Effector memory CD4-positive, alpha-beta T cell (primary cell): ENCODE data around the gene RASGRF1.
"Not testable (repeated sequence)": the region's sequence is repeated elsewhere in the genome, so short reads cannot be mapped to it uniquely, and the experiment has no call there.

Experiments
- DNase-seq, 3 donors: peaks; one replicate each; pipeline ENCODE4 v3.0.0-alpha.2; 2020
- H3K27ac ChIP-seq: 2 replicates; pipeline ENCODE4 v1.7.0; 2013; ENCODE audit warnings: mild to moderate bottlenecking, low read length, moderate library complexity; ENCODE audit not compliant: insufficient read depth, poor library complexity, severe bottlenecking
- H3K27me3 ChIP-seq: replicated peaks from 2 replicates; pipeline ENCODE4 v1.7.0; 2013; ENCODE audit warnings: mild to moderate bottlenecking, low read length; ENCODE audit not compliant: insufficient read depth, control insufficient read depth, poor library complexity, severe bottlenecking
- H3K36me3 ChIP-seq: 2 replicates; pipeline ENCODE4 v1.7.0; 2013; ENCODE audit warnings: mild to moderate bottlenecking, low read length, moderate library complexity; ENCODE audit not compliant: control insufficient read depth, insufficient read depth
- H3K4me1 ChIP-seq: 2 replicates; pipeline ENCODE4 v1.7.0; 2013; ENCODE audit warnings: low read length, mild to moderate bottlenecking; ENCODE audit not compliant: control insufficient read depth, insufficient read depth, poor library complexity, severe bottlenecking
- H3K4me3 ChIP-seq: 2 replicates; pipeline ENCODE4 v1.7.0; 2013; ENCODE audit warnings: low read length, low read depth, mild to moderate bottlenecking; ENCODE audit not compliant: insufficient read depth, poor library complexity, severe bottlenecking
- H3K9me3 ChIP-seq: 2 replicates; pipeline ENCODE4 v1.7.0; 2013; ENCODE audit warnings: mild to moderate bottlenecking, low read length, moderate library complexity; ENCODE audit not compliant: control insufficient read depth

RASGRF1 gene

DNA sequence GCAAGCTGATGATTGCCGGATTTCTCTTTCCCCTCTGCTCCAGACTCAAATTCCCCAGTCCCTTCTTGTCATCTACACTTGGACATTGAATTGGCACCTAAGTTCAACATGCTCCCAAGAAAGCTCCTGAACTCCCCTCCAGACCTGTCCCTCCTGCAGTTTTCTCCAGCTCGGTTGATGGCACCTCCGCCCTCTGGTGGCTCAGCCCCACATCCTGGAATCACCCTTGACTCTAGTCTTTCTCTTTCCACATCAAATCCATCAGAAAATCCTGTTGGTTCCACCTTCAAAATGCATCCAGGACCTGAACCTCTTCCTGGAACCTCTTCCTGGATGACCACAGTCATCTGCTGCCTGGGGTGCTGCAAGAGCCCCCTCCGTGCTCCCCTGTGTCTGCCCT lies 60.1 kb downstream of the RASGRF1 start:
- Histone ChIP-seq H3K4me3 (no peak overlapping the region), H3K27ac (no peak overlapping the region), H3K4me1 (no peaks in the 10 kb centered on the region), H3K36me3 (no peaks in the 10 kb centered on the region), H3K9me3 (no peaks in the 10 kb centered on the region), H3K27me3 (no peaks in the 10 kb centered on the region)
- DNase-seq = no peak

- Histone ChIP-seq H3K36me3 (no peaks in the 10 kb centered on the region), H3K27me3 (no peaks in the 10 kb centered on the region), H3K27ac (no peak overlapping the region), H3K4me3 (no peak overlapping the region), H3K9me3 (no peaks in the 10 kb centered on the region), H3K4me1 (no peaks in the 10 kb centered on the region)
- DNase-seq = no peak
Measured at GRCh38 chr15:79028411-79028964, 62.1 kb downstream of the RASGRF1 start.

GRCh38 chr15:79027532-79028410 lies 62.8 kb downstream of the RASGRF1 start:
- H3K27me3 ChIP-seq = no peaks in the 10 kb centered on the region
- no peak overlapping the region for H3K4me3 ChIP-seq
- no peaks in the 10 kb centered on the region for H3K4me1 ChIP-seq
- H3K9me3 ChIP-seq = no peaks in the 10 kb centered on the region
- H3K36me3 ChIP-seq = no peaks in the 10 kb centered on the region
- H3K27ac ChIP-seq = no peak overlapping the region
- DNase-seq = no peak

GRCh38 chr15:79025802-79026201 lies 64.8 kb downstream of the RASGRF1 start:
- Histone ChIP-seq H3K36me3 (no peaks in the 10 kb centered on the region), H3K27me3 (no peaks in the 10 kb centered on the region), H3K4me1 (no peaks in the 10 kb centered on the region), H3K9me3 (no peaks in the 10 kb centered on the region), H3K4me3 (no peak overlapping the region), H3K27ac (no peak overlapping the region)
- no peak for DNase-seq

DNA sequence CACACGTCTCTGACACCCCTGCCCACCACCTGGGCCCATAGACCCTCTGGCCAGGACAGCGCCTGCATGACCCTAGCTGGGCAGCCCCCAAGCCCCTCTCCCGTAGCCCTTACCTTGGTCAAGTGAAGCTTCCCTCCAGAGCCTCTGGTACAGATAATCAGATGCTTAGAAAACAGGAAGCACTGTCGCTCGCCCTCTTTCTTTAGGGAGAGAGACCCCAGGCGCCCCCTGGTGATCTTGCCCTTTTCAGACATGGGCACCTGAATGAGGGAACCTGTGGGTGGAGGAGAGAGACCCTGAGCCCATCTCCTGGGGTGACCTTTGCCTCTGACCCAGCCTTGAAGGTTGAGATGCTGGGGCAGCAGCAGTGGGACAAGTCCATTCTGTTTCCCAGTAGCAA lies 65.4 kb downstream of the RASGRF1 start:
- Histone ChIP-seq H3K4me1 (no peaks in the 10 kb centered on the region), H3K4me3 (no peak overlapping the region), H3K27me3 (no peaks in the 10 kb centered on the region), H3K36me3 (no peaks in the 10 kb centered on the region), H3K27ac (no peak overlapping the region), H3K9me3 (no peaks in the 10 kb centered on the region)
- no peak for DNase-seq

DNA sequence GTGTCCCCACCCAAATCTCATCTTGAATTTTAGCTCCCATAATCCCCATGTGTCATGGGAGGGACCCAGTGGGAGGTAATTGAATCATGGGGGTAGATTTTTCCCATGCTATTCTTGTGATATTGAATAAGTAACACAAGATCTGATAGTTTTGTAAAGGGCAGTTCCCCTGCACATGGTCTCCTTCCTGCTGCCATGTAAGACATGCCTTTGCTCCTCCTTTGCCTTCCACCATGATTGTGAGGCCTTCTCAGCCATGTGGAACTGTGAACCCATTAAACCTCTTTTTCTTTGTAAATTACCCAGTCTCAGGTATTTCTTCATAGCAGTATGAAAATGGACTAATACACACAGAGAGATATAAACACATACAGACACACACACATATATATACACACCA lies 66.1 kb downstream of the RASGRF1 start:
- not testable (repeated sequence) for DNase-seq, H3K27me3 ChIP-seq, H3K4me1 ChIP-seq, H3K4me3 ChIP-seq, H3K36me3 ChIP-seq, H3K9me3 ChIP-seq, H3K27ac ChIP-seq

- no peaks in the 10 kb centered on the region for H3K4me1 ChIP-seq
- H3K4me3 ChIP-seq = no peak overlapping the region
- no peaks in the 10 kb centered on the region for H3K36me3 ChIP-seq
- no peaks in the 10 kb centered on the region for H3K9me3 ChIP-seq
- no peak overlapping the region for H3K27ac ChIP-seq
- no peaks in the 10 kb centered on the region for H3K27me3 ChIP-seq
- no peak for DNase-seq
Measured at GRCh38 chr15:79023918-79024317, 66.7 kb downstream of the RASGRF1 start.

GRCh38 chr15:79023546-79023890 lies 67.1 kb downstream of the RASGRF1 start:
- Histone ChIP-seq H3K27me3 (no peaks in the 10 kb centered on the region), H3K36me3 (no peaks in the 10 kb centered on the region), H3K4me1 (no peaks in the 10 kb centered on the region), H3K4me3 (no peak overlapping the region), H3K27ac (no peak overlapping the region), H3K9me3 (no peaks in the 10 kb centered on the region)
- DNase-seq = no peak

DNA sequence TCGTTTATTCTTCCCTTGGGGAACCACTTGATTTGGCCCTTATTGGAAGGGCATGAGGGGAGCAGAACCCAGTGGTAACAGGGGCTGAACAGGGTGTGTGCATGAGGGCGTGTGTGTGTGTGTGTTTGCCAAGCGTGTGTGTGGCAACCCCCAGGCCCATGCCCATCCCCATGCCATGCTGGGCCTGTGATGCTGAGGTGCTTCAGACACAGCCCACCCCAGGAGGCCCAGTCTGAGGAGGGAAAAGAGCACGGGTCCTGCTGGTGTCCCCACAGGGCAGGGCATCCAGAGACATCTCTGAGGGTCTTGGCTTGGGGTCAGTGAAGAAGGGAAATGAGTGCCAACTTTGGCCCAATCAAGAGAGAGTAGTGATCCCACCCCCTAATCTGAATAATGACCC lies 71.6 kb downstream of the RASGRF1 start:
- no peak overlapping the region for H3K4me3 ChIP-seq
- H3K4me1 ChIP-seq = no peaks in the 10 kb centered on the region
- H3K27me3 ChIP-seq = no peaks in the 10 kb centered on the region
- no peaks in the 10 kb centered on the region for H3K9me3 ChIP-seq
- H3K36me3 ChIP-seq = no peaks in the 10 kb centered on the region
- no peak overlapping the region for H3K27ac ChIP-seq
- no peak for DNase-seq

GRCh38 chr15:79017953-79018352 lies 72.6 kb downstream of the RASGRF1 start:
- Histone ChIP-seq H3K9me3 (no peaks in the 10 kb centered on the region), H3K27me3 (no peaks in the 10 kb centered on the region)

More at GRCh38 chr15:79017953-79018352, 72.6 kb downstream of the RASGRF1 start:
- DNase-seq = no peak
- Histone ChIP-seq H3K27ac (no peak overlapping the region), H3K4me1 (no peaks in the 10 kb centered on the region), H3K4me3 (no peak overlapping the region), H3K36me3 (no peaks in the 10 kb centered on the region)
